ENCODE data around the gene FOXA1.

FOXA1 gene

GRCh38 chr14:37601865-37602264, 6.8 kb upstream of the FOXA1 start:
- no peak for DNase-seq

- no peak for DNase-seq
Observed at GRCh38 chr14:37600880-37601741, 6.1 kb upstream of the FOXA1 start.

GRCh38 chr14:37599507-37600368, 4.7 kb upstream of the FOXA1 start:
- DNase-seq: no peak

GRCh38 chr14:37598747-37599506, 3.9 kb upstream of the FOXA1 start:
- DNase-seq: no peak

GRCh38 chr14:37597914-37598746, 3.1 kb upstream of the FOXA1 start:
- no peak for DNase-seq

GRCh38 chr14:37597538-37597913, 2.5 kb upstream of the FOXA1 start:
- no peak for DNase-seq

- no peak for DNase-seq
Observed at GRCh38 chr14:37596790-37597472, 1.9 kb upstream of the FOXA1 start.

GRCh38 chr14:37595809-37596621, 966 bp upstream of the FOXA1 start:
- peak; percentile 17 to 20 for DNase-seq

GRCh38 chr14:37594238-37594970, 645 bp downstream of the FOXA1 start:
- DNase-seq: peak in 1 of 2 donors; percentile 8

GRCh38 chr14:37593511-37594237, 1.4 kb downstream of the FOXA1 start:
- DNase-seq: no peak

GRCh38 chr14:37592482-37593408, 2.3 kb downstream of the FOXA1 start:
- DNase-seq: no peak

- no peak for DNase-seq
Observed at GRCh38 chr14:37591941-37592481, 3.0 kb downstream of the FOXA1 start.

GRCh38 chr14:37591311-37591940, 3.6 kb downstream of the FOXA1 start:
- DNase-seq: no peak

GRCh38 chr14:37590428-37591139, 4.5 kb downstream of the FOXA1 start:
- no peak for DNase-seq

GRCh38 chr14:37589715-37590427, 5.2 kb downstream of the FOXA1 start:
- no peak for DNase-seq
